Neuron (in vitro differentiated cells): ENCODE measurements around the gene CEP128.

Experiments used
- H2AFZ ChIP-seq: one replicate; pipeline ENCODE4 v1.6.1; 2013; ENCODE audit warnings: low read depth, mild to moderate bottlenecking, inconsistent platforms, low read length, moderate library complexity
- H3K27me3 ChIP-seq: one replicate; pipeline ENCODE4 v1.6.1; 2013; ENCODE audit warnings: low read length; ENCODE audit not compliant: insufficient read depth
- H3K36me3 ChIP-seq: one replicate; pipeline ENCODE4 v1.6.1; 2013; ENCODE audit warnings: low read length; ENCODE audit not compliant: insufficient read depth
- H3K4me1 ChIP-seq: one replicate; pipeline ENCODE4 v1.6.1; 2013; ENCODE audit warnings: low read length; ENCODE audit not compliant: insufficient read depth
- H3K4me3 ChIP-seq: 2 replicates; pipeline ENCODE4 v1.5.1; 2013; ENCODE audit warnings: mild to moderate bottlenecking, low read length, moderate library complexity
- H3K9me3 ChIP-seq: one replicate; pipeline ENCODE4 v1.6.1; 2013; ENCODE audit warnings: low read length

The CEP128 gene

DNA sequence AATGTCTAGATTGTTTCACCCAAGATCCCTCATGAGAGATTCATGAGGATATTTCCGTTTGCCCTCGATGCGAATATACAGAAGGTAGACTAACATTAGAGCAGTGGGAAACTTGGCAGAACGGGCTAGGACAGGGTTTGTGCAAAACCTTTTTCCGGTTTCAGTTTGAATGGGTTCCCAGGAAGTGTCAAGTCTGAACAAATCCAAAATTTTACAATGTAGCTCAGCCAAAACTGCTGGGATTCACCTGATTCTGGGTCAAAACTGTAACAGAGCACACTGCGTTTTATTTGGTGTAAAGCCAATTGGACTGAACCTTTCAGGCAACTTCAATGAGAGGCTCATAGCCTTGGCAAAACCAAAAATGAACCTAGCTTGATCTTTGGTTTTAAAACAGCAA, 392.4 kb downstream of the CEP128 start:
- Histone ChIP-seq H3K9me3 (no peaks in the 10 kb centered on the region), H3K27me3 (no peaks in the 10 kb centered on the region), H3K4me3 (no peak overlapping the region), H3K36me3 (no peaks in the 10 kb centered on the region), H3K4me1 (no peaks in the 10 kb centered on the region), H2AFZ (no peak overlapping the region)

DNA sequence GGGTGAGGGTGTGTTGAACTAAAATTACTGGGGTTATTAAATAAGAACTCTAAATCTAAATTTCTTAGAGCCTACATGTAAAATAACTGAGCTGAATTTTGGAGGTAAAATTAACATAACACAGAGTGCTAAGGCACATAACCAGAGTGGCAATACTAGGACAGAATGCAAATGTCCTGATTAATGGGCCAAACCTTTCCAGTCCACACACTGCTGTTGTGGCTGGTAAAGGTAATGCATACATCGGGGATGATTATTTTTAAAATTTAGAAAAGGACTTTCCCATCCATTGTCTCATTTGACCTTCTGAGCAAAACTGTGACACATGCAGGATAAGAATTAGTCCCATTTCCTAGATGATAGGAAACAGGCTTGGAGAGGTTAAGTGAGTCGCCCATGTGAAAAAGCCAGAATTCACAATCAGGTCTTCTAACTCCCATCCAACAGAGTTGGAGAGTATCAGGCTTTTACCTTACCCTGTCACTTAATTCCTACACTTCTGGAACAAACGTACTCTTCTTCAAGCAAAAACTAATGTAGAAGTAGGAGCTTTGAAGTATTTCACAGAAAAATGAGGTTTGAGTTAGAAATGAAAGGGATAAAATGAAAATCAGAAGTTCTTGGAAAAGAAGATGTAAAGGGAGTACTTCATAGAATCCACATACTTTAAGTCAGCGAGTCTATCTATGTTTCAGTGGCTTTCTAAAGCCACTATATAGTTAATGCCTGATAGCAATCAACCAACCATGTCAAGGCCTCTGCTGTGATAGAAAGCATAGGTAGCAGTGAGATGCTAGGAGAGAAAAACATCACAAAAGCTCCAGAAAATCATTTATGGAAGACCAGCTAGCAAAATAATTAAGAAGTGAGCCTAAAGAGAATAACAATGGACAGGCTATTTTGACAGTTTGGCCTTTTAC, 395.3 kb downstream of the CEP128 start:
- Histone ChIP-seq H3K9me3 (no peaks in the 10 kb centered on the region), H3K4me3 (no peak overlapping the region), H3K27me3 (no peaks in the 10 kb centered on the region), H3K36me3 (no peaks in the 10 kb centered on the region), H3K4me1 (no peaks in the 10 kb centered on the region), H2AFZ (no peak overlapping the region)

- H2AFZ ChIP-seq = no peak overlapping the region
- no peaks in the 10 kb centered on the region for H3K27me3 ChIP-seq
- H3K36me3 ChIP-seq = no peaks in the 10 kb centered on the region
- H3K4me1 ChIP-seq = no peaks in the 10 kb centered on the region
- H3K9me3 ChIP-seq = no peaks in the 10 kb centered on the region
- H3K4me3 ChIP-seq = no peak overlapping the region
Measured at GRCh38 chr14:80544366-80544765, 397.2 kb downstream of the CEP128 start.

DNA sequence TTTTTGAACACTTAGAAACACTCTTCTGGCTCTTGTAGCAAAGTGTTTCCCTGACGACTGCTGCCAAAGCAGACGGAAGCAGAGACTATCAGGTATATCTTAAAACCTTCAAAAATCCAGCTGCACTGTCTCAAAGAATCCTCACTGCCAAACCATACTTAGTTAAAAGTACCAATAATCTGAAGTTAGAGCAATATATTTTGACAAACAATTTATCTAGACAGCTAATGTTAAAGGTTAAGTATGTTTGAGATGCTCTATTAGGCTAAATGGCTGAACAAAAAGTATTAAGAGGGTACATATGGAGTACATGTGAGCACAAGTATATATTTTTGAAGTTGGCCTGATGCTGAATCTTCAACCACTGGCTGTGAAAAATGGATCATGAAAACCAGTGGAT, 398.3 kb downstream of the CEP128 start:
- Histone ChIP-seq H3K27me3 (no peaks in the 10 kb centered on the region), H3K4me3 (no peak overlapping the region), H2AFZ (no peak overlapping the region), H3K4me1 (no peaks in the 10 kb centered on the region), H3K9me3 (no peaks in the 10 kb centered on the region), H3K36me3 (no peaks in the 10 kb centered on the region)

DNA sequence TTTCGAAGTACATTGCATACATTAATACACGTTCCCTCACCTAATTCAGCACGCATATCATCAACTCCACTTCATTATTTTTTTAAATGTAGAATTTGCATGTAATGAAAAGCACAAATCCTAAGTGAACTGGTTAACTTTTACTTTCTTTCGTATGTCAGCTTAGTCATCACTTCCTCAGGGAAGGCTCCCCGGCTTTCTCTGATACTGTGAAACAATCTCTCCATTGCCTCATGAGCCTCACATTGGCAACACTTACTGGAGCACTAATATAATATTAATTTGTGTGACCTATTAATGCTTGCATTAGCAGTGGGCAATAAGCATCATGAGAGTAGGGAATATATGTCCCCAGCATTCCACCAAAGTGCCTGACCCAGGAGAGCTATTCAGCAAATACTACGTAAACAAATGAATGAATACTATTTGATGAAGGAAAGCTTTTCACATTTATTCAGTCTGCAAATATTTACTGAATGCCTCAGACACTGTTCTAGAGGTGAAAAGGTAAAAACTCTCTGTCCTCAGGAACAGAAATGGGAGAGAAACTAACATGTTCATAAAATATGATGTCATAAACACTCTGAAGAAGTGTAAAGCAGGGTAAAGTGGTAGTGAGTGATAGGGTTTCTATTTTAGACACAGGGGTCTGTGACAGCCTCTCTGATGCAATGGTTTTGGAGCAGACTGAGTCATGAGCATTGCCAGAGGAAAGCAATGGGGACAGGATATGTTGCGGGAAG, 402.7 kb downstream of the CEP128 start:
- Histone ChIP-seq H2AFZ (no peak overlapping the region), H3K4me1 (no peaks in the 10 kb centered on the region), H3K27me3 (no peaks in the 10 kb centered on the region), H3K36me3 (no peaks in the 10 kb centered on the region), H3K4me3 (no peak overlapping the region), H3K9me3 (no peaks in the 10 kb centered on the region)

DNA sequence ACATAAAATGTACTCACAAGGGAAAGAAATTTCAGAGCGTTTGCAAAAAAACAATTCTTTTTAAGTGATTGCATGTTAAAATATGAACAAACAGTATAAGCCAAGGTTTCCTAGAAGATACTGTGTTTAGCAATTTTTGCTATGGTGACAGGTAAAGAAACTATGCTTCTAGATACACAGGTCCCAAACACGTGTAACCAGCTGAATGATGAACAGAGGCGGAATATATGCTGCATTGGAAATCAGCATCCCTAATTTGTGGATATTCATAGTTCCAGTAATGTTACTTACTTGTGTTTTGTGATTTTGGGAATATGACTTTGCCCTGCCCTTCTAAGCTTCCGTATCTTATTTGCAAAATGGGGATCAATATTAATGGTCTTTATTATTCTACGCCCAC, 403.9 kb downstream of the CEP128 start:
- Histone ChIP-seq H3K9me3 (no peaks in the 10 kb centered on the region), H3K36me3 (no peaks in the 10 kb centered on the region), H3K27me3 (no peaks in the 10 kb centered on the region), H2AFZ (no peak overlapping the region), H3K4me3 (no peak overlapping the region), H3K4me1 (no peaks in the 10 kb centered on the region)

GRCh38 chr14:80536456-80536855, 405.1 kb downstream of the CEP128 start:
- Histone ChIP-seq H2AFZ (no peak overlapping the region), H3K9me3 (no peaks in the 10 kb centered on the region), H3K27me3 (no peaks in the 10 kb centered on the region), H3K36me3 (no peaks in the 10 kb centered on the region), H3K4me1 (no peaks in the 10 kb centered on the region), H3K4me3 (no peak overlapping the region)

GRCh38 chr14:80535171-80535570, 406.4 kb downstream of the CEP128 start:
- Histone ChIP-seq H3K9me3 (no peaks in the 10 kb centered on the region), H2AFZ (no peak overlapping the region), H3K27me3 (no peaks in the 10 kb centered on the region), H3K4me3 (no peak overlapping the region), H3K36me3 (no peaks in the 10 kb centered on the region), H3K4me1 (no peaks in the 10 kb centered on the region)

DNA sequence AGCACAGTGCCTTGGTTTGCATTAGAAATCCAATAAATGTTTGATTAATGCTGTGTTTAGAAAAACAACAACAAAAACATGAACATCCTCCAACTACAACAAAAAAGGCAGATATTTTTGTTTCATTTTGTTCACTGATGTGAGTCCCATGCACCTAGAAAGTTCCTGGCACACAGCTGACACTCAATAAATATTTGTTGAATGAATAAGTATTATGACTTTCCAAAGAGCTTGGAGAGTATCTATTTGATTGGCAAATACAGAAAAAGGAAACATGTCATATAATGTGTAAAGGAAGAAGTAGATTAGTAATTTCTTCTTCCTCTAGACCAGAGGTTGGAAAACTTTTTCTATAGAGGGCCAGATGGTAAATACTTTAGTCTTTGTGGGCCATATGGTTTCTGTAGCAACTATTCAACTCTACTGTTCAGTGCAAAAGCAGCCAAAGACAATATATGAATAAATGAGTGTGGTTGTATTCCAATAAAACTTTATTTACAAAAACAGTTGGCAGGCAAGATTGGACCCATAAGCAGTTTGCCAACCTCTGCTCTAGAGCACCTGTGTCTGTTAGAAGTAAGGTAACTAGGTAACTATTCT, 417.9 kb downstream of the CEP128 start:
- no peak overlapping the region for H2AFZ ChIP-seq
- no peaks in the 10 kb centered on the region for H3K36me3 ChIP-seq
- no peaks in the 10 kb centered on the region for H3K9me3 ChIP-seq
- no peaks in the 10 kb centered on the region for H3K27me3 ChIP-seq
- no peaks in the 10 kb centered on the region for H3K4me1 ChIP-seq
- no peak overlapping the region for H3K4me3 ChIP-seq

DNA sequence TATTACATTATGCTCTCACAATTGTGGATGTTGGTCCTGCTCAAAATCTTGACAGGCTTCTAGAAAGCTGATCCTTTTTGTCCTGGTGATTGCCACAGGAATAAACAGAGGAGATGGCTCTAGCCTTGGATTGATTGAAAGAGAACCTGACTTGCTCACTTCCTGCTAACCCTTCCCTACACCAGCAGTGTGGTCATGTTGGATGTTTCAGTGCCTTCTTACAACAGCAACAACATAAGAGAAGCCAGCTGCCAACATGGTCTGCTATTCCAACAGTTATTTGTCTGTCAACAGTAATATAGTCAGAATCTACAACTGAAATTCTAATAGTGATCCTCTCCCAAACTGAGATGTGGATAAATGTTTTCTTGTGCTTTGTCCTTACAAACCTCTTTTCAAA, 418.6 kb downstream of the CEP128 start:
- H3K4me3 ChIP-seq = no peak overlapping the region
- no peaks in the 10 kb centered on the region for H3K36me3 ChIP-seq
- H2AFZ ChIP-seq = no peak overlapping the region
- no peaks in the 10 kb centered on the region for H3K27me3 ChIP-seq
- H3K9me3 ChIP-seq = no peaks in the 10 kb centered on the region
- H3K4me1 ChIP-seq = no peaks in the 10 kb centered on the region

DNA sequence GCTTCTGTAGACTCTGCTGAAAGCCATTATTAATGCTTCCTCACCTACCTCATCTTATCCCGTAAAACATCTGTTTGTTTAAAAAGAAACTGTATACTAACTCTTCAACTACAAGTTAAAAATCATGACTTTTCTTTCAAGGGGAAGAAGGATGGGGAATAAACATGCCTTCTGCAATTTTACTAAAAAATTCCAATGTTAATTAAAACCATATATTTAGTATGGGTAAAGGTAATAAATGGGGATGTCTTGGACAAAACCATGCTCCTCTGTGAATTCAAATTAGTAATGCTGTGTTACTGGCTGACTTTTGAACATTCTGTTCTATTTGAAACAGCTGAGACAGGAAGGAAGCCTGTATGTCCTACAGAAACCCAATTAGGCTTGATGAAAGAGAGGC, 419.1 kb downstream of the CEP128 start:
- Histone ChIP-seq H3K27me3 (no peaks in the 10 kb centered on the region), H2AFZ (no peak overlapping the region), H3K4me1 (no peaks in the 10 kb centered on the region), H3K36me3 (no peaks in the 10 kb centered on the region), H3K4me3 (no peak overlapping the region), H3K9me3 (no peaks in the 10 kb centered on the region)

- Histone ChIP-seq H3K27me3 (no peaks in the 10 kb centered on the region), H3K4me3 (no peak overlapping the region), H2AFZ (no peak overlapping the region), H3K9me3 (no peaks in the 10 kb centered on the region), H3K4me1 (no peaks in the 10 kb centered on the region), H3K36me3 (no peaks in the 10 kb centered on the region)
Measured at GRCh38 chr14:80521456-80521855, 420.1 kb downstream of the CEP128 start.

DNA sequence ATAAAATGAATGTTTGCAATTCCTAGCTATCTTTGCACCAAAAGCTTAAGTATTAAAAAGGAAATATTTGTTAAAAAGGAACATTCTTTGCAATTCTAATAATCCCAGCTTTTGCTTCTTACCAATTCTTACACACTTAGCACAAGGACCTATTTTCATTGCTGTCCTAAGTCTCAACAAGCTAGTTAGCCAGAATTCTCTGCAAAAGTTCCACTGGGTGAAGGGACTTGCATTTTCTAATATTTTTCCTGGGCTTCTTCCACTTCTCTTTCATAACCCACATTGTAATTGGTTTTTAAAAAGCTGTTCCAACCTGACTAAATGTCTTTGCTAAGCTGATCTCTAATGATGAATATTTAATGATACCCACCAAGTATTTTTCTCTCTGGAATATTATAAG, 422.5 kb downstream of the CEP128 start:
- Histone ChIP-seq H3K36me3 (no peaks in the 10 kb centered on the region), H2AFZ (no peak overlapping the region)

More for the DNA sequence above, 422.5 kb downstream of the CEP128 start:
- no peaks in the 10 kb centered on the region for H3K4me1 ChIP-seq
- no peak overlapping the region for H3K4me3 ChIP-seq
- no peaks in the 10 kb centered on the region for H3K9me3 ChIP-seq
- no peaks in the 10 kb centered on the region for H3K27me3 ChIP-seq
